OCI-LY7 (cell line): ENCODE results near the gene CDK4.

Source experiments
- CTCF ChIP-seq: fragments of 200-600 bp; sonication (generic); conservative IDR thresholded peaks from 2 replicates; pipeline ENCODE4 v1.5.1; 2014; ENCODE audit warnings: mild to moderate bottlenecking, antibody characterized with exemption, low read length, moderate library complexity, mixed read lengths
- EZH2phosphoT487 ChIP-seq: fragments of 200-600 bp; sonication (generic); IDR thresholded peaks from 2 replicates; pipeline ENCODE4 v1.6.1; 2018; ENCODE audit warnings: low read depth, borderline replicate concordance, mild to moderate bottlenecking, mixed run types, antibody characterized with exemption, low read length, moderate library complexity, mixed read lengths

GRCh38 chr12:57756406-57757341 is 4.6 kb upstream of the CDK4 start:
- TF ChIP-seq CTCF (peak; percentile 90), EZH2phosphoT487 (no peak)
